ENCODE measurements around the gene HPN. TPM values are rescaled to one million over a fixed set of nuclear protein-coding genes. Genes with fewer than 3 reads are reported as not detected.

The HPN gene
- polyA plus RNA-seq, 3 donors: 0.05 TPM; not detected in 2

- Histone ChIP-seq H3K4me2 (replicated peaks; ENCODE audit: extremely low read depth, low read length, poor library complexity, severe bottlenecking) (no peak overlapping the region), H4K20me1 (ENCODE audit: insufficient read depth, low read length) (no peaks in the 10 kb centered on the region), H3K9ac (ENCODE audit: insufficient read depth, low read length, poor library complexity, severe bottlenecking) (no peak overlapping the region), H3K27me3 (ENCODE audit: control insufficient read depth in 2 of 2, insufficient read depth in 2 of 2, low read length in 2 of 2) (no peaks in the 10 kb centered on the region), H3K4me1 (ENCODE audit: control insufficient read depth in 1 of 2, insufficient read depth in 2 of 2, low read length in 2 of 2) (no peaks in the 10 kb centered on the region), H3K9me3 (replicated peaks in 1 of 2; ENCODE audit: control insufficient read depth in 1 of 2, insufficient read depth in 1 of 2, low read length in 2 of 2) (peaks cover 12 to 17% of the 10 kb centered on the region in 2 donors), H2AFZ (ENCODE audit: insufficient read depth, low read depth, low read length, poor library complexity, severe bottlenecking) (no peak overlapping the region), H3K4me3 (replicated peaks in 1 of 3; ENCODE audit: low read depth in 2 of 3, low read length in 3 of 3) (no peak overlapping the region), H3K79me2 (ENCODE audit: insufficient read depth, low read length) (no peaks in the 10 kb centered on the region), H3K36me3 (replicated peaks in 1 of 2; ENCODE audit: control insufficient read depth in 1 of 2, insufficient read depth in 2 of 2, low read length in 2 of 2) (no peaks in the 10 kb centered on the region), H3K27ac (ENCODE audit: low read depth in 1 of 2, low read length in 2 of 2) (no peak overlapping the region)
- H3K9me3 Mint-ChIP-seq: peaks cover 0 to 9% (median 2%) of the 10 kb centered on the region in 7 donors
- DNase-seq: no peak
- H3K4me3 Mint-ChIP-seq: no peak overlapping the region
- 88% methylated on average over 4 of the region's 6 CpGs for WGBS (ENCODE audit: insufficient coverage)
- H3K27me3 Mint-ChIP-seq (ENCODE audit: low read depth in 3 of 3): peaks cover 4 to 11% (median 5%) of the 10 kb centered on the region in 3 donors
- H3K4me1 Mint-ChIP-seq: no peaks in the 10 kb centered on the region
- intact Hi-C loops (cut with micrococcal nuclease): no loop called here
- H3K36me3 Mint-ChIP-seq: no peaks in the 10 kb centered on the region
- TF ChIP-seq, protein P1, sequence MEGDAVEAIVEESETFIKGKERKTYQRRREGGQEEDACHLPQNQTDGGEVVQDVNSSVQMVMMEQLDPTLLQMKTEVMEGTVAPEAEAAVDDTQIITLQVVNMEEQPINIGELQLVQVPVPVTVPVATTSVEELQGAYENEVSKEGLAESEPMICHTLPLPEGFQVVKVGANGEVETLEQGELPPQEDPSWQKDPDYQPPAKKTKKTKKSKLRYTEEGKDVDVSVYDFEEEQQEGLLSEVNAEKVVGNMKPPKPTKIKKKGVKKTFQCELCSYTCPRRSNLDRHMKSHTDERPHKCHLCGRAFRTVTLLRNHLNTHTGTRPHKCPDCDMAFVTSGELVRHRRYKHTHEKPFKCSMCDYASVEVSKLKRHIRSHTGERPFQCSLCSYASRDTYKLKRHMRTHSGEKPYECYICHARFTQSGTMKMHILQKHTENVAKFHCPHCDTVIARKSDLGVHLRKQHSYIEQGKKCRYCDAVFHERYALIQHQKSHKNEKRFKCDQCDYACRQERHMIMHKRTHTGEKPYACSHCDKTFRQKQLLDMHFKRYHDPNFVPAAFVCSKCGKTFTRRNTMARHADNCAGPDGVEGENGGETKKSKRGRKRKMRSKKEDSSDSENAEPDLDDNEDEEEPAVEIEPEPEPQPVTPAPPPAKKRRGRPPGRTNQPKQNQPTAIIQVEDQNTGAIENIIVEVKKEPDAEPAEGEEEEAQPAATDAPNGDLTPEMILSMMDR (IDR thresholded peaks at IDR 0.05): no peak
- H3K27ac Mint-ChIP-seq: no peak overlapping the region
Measured at GRCh38 chr19:35105047-35105410, 63.5 kb downstream of the HPN start.

DNA sequence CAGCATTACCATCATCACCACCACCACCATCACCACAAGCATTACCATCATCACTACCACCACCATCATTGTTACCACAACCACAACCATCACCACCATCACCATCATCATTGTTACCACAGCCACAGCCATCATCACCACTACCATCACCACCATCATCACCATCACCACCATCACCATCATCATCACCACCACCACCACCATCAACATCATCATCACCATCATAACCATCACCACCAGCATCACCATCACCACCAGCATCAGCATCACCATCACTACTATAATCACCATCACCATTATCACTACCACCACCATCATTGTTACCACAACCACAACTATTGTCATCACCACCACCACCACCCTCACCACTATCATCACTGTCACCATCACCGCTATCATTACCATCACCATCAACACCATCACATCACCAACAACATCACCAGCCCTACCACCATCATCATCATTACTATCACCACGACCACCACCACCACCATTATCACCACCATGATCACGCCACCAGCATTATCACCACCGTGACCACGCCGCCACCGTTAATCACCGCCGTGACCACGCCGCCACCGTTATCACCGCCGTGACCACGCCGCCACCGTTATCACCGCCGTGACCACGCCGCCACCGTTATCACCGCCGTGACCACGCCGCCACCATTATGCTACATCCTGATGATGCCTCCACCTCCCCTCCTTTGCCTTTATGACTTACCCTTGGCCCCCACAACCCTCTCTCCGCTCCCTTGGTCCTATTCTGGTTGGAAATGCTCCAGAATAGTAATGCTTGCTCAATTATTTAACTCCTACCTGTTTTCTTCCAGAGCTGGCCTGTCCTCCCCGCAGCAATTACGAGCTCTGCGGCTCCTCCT lies 64.1 kb downstream of the HPN start:
- H3K36me3 Mint-ChIP-seq: no peaks in the 10 kb centered on the region
- intact Hi-C loops (cut with micrococcal nuclease): no loop called here
- peak overlapping the region in 1 of 7 donors; percentile 72 for H3K27ac Mint-ChIP-seq
- TF ChIP-seq, protein P1 (IDR thresholded peaks at IDR 0.05): no peak
- Histone ChIP-seq H3K79me2 (ENCODE audit: insufficient read depth, low read length) (no peaks in the 10 kb centered on the region), H3K4me2 (replicated peaks; ENCODE audit: extremely low read depth, low read length, poor library complexity, severe bottlenecking) (no peak overlapping the region), H2AFZ (ENCODE audit: insufficient read depth, low read depth, low read length, poor library complexity, severe bottlenecking) (no peak overlapping the region), H3K9ac (ENCODE audit: insufficient read depth, low read length, poor library complexity, severe bottlenecking) (no peak overlapping the region), H3K27ac (ENCODE audit: low read depth in 1 of 2, low read length in 2 of 2) (no peak overlapping the region), H3K36me3 (replicated peaks in 1 of 2; ENCODE audit: control insufficient read depth in 1 of 2, insufficient read depth in 2 of 2, low read length in 2 of 2) (no peaks in the 10 kb centered on the region), H4K20me1 (ENCODE audit: insufficient read depth, low read length) (no peaks in the 10 kb centered on the region), H3K9me3 (replicated peaks in 1 of 2; ENCODE audit: control insufficient read depth in 1 of 2, insufficient read depth in 1 of 2, low read length in 2 of 2) (peaks cover 12 to 17% of the 10 kb centered on the region in 2 donors), H3K4me1 (ENCODE audit: control insufficient read depth in 1 of 2, insufficient read depth in 2 of 2, low read length in 2 of 2) (no peaks in the 10 kb centered on the region), H3K4me3 (replicated peaks in 1 of 3; ENCODE audit: low read depth in 2 of 3, low read length in 3 of 3) (no peak overlapping the region), H3K27me3 (ENCODE audit: control insufficient read depth in 2 of 2, insufficient read depth in 2 of 2, low read length in 2 of 2) (no peaks in the 10 kb centered on the region)
- no peak overlapping the region for H3K4me3 Mint-ChIP-seq
- DNase-seq: no peak
- H3K27me3 Mint-ChIP-seq (ENCODE audit: low read depth in 3 of 3): peaks cover 4 to 11% (median 5%) of the 10 kb centered on the region in 3 donors
- H3K4me1 Mint-ChIP-seq: no peaks in the 10 kb centered on the region
- WGBS (ENCODE audit: insufficient coverage): 93% methylated on average over 26 of the region's 30 CpGs
- peaks cover 0 to 9% (median 2%) of the 10 kb centered on the region in 7 donors for H3K9me3 Mint-ChIP-seq
